HepG2 (cell line): ENCODE measurements around the gene MT1M. TPM values are rescaled to one million over a fixed set of nuclear protein-coding genes. Genes with fewer than 3 reads are reported as not detected.

Experiments
- CC2D1A ChIP-seq: sonication (generic); formaldehyde crosslinking; IDR thresholded peaks from 2 replicates; pipeline ENCODE4 v1.8.1; 2023; ENCODE audit warnings: mild to moderate bottlenecking, missing genetic modification reagents
- FOXP1 ChIP-seq, 2 experiments: fragments of 450-650 bp in 1 of 2; IDR thresholded peaks; 2 replicates each; pipeline ENCODE4 v1.6.1; 2017 to 2018; ENCODE audit warnings: antibody characterized with exemption in 1 of 2
- NFATC3 ChIP-seq: sonication (generic); formaldehyde crosslinking; IDR thresholded peaks from 2 replicates; pipeline ENCODE4 v1.5.1; 2020; ENCODE audit warnings: mild to moderate bottlenecking, missing genetic modification reagents
- NRL ChIP-seq: sonication (generic); formaldehyde crosslinking; IDR thresholded peaks from 2 replicates; pipeline ENCODE4 v1.5.0; 2020; ENCODE audit warnings: missing genetic modification reagents, mild to moderate bottlenecking, moderate library complexity, borderline replicate concordance
- RBM39 ChIP-seq: fragments of 200-400 bp; formaldehyde crosslinking; IDR thresholded peaks from one replicate; pipeline ENCODE4 v1.6.1; 2018; ENCODE audit warnings: antibody characterized with exemption, mild to moderate bottlenecking, low read depth, low read length; ENCODE audit not compliant: poor library complexity, severe bottlenecking
- SMARCC2 ChIP-seq: fragments of 450-650 bp; IDR thresholded peaks from 2 replicates; pipeline ENCODE4 v1.6.1; 2017; ENCODE audit warnings: antibody characterized with exemption, mild to moderate bottlenecking
- SPEN ChIP-seq: sonication (generic); formaldehyde crosslinking; IDR thresholded peaks from 2 replicates; pipeline ENCODE4 v1.5.1; 2020; ENCODE audit warnings: low read depth, mild to moderate bottlenecking, missing genetic modification reagents
- ZNF441 ChIP-seq: sonication (generic); formaldehyde crosslinking; IDR thresholded peaks from 2 replicates; pipeline ENCODE4 v1.7.0; 2021; ENCODE audit warnings: missing genetic modification reagents, borderline replicate concordance
- ZXDC ChIP-seq: sonication (generic); formaldehyde crosslinking; IDR thresholded peaks from 2 replicates; pipeline ENCODE4 v1.5.0; 2020; ENCODE audit warnings: mild to moderate bottlenecking, missing genetic modification reagents
- polyA plus RNA-seq, 8 experiments: library from polyadenylated mRNA; depleted of rRNA in 3 of 8; stranded (reverse) in 7 of 8; unstranded in 1 of 8; fragments of >200 nt; fragmentation: Illumina TruSeq in 4 of 8; extraction: Trizol in 4 of 8; gene quantifications; 2 replicates each; pipeline versions ENCODE4 v1.2.1 to v1.2.3, GENCODE V29; 2011 to 2016; ENCODE audit warnings: low read depth in 4 of 8, missing spikeins in 1 of 8, mixed read lengths in 1 of 8; ENCODE audit not compliant: insufficient read depth in 1 of 8
- total RNA-seq, 5 experiments: library from RNA; depleted of rRNA; stranded (reverse); fragments of >200 nt; fragmentation: Illumina TruSeq; extraction: Trizol; gene quantifications; 2 replicates each; pipeline ENCODE4 v1.2.3, GENCODE V29; 2016; ENCODE audit warnings: low read depth in 1 of 5
- TF ChIP-seq, protein P1 (sequence below): sonication (generic); formaldehyde crosslinking; IDR thresholded peaks from one replicate; pipeline ENCODE4 v1.5.1; 2020; ENCODE audit warnings: mild to moderate bottlenecking, missing genetic modification reagents; ENCODE audit errors: not compliant biosample characterization
- TF ChIP-seq, protein P2 (sequence below): sonication (generic); formaldehyde crosslinking; IDR thresholded peaks from 2 replicates; pipeline ENCODE4 v1.8.1; 2023; ENCODE audit warnings: mild to moderate bottlenecking, moderate library complexity, missing genetic modification reagents
- TF ChIP-seq, protein P3 (sequence below), 2 experiments: sonication (generic) in 1 of 2; formaldehyde crosslinking in 1 of 2; IDR thresholded peaks; 2 replicates each; pipeline versions ENCODE4 v1.5.1 to v1.6.1; 2011 to 2020; ENCODE audit warnings: borderline replicate concordance in 1 of 2, low read depth in 1 of 2, low read length in 1 of 2, mild to moderate bottlenecking in 1 of 2, missing genetic modification reagents in 1 of 2, moderate library complexity in 1 of 2

The MT1M gene
- total and polyA plus RNA-seq, 2 of the 13 experiments (the other 11 are each of a cell fraction or from before 2014, with no cell fraction given) = 4.6 TPM; not detected in 1

GRCh38 chr16:56647641-56648431, 15.4 kb downstream of the MT1M start (continued):
- TF ChIP-seq, protein P1, sequence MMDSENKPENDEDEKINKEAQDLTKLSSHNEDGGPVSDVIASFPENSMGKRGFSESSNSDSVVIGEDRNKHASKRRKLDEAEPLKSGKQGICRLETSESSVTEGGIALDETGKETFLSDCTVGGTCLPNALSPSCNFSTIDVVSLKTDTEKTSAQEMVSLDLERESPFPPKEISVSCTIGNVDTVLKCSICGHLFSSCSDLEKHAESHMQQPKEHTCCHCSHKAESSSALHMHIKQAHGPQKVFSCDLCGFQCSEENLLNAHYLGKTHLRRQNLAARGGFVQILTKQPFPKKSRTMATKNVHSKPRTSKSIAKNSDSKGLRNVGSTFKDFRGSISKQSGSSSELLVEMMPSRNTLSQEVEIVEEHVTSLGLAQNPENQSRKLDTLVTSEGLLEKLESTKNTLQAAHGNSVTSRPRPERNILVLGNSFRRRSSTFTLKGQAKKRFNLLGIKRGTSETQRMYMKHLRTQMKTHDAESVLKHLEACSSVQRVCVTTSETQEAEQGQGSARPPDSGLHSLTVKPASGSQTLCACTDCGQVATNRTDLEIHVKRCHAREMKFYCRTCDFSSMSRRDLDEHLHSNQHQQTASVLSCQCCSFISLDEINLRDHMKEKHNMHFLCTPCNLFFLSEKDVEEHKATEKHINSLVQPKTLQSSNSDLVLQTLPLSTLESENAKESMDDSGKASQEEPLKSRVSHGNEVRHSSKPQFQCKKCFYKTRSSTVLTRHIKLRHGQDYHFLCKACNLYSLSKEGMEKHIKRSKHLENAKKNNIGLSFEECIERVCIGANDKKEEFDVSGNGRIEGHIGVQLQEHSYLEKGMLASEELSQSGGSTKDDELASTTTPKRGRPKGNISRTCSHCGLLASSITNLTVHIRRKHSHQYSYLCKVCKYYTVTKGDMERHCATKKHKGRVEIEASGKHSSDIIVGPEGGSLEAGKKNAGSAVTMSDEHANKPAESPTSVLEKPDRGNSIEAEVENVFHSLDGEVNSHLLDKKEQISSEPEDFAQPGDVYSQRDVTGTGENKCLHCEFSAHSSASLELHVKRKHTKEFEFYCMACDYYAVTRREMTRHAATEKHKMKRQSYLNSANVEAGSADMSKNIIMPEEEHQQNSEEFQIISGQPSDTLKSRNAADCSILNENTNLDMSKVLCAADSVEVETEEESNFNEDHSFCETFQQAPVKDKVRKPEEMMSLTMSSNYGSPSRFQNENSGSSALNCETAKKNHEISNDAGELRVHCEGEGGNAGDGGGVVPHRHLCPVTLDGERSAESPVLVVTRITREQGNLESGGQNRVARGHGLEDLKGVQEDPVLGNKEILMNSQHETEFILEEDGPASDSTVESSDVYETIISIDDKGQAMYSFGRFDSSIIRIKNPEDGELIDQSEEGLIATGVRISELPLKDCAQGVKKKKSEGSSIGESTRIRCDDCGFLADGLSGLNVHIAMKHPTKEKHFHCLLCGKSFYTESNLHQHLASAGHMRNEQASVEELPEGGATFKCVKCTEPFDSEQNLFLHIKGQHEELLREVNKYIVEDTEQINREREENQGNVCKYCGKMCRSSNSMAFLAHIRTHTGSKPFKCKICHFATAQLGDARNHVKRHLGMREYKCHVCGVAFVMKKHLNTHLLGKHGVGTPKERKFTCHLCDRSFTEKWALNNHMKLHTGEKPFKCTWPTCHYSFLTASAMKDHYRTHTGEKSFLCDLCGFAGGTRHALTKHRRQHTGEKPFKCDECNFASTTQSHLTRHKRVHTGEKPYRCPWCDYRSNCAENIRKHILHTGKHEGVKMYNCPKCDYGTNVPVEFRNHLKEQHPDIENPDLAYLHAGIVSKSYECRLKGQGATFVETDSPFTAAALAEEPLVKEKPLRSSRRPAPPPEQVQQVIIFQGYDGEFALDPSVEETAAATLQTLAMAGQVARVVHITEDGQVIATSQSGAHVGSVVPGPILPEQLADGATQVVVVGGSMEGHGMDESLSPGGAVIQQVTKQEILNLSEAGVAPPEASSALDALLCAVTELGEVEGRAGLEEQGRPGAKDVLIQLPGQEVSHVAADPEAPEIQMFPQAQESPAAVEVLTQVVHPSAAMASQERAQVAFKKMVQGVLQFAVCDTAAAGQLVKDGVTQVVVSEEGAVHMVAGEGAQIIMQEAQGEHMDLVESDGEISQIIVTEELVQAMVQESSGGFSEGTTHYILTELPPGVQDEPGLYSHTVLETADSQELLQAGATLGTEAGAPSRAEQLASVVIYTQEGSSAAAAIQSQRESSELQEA = peak; percentile 55
- TF ChIP-seq, protein P2, sequence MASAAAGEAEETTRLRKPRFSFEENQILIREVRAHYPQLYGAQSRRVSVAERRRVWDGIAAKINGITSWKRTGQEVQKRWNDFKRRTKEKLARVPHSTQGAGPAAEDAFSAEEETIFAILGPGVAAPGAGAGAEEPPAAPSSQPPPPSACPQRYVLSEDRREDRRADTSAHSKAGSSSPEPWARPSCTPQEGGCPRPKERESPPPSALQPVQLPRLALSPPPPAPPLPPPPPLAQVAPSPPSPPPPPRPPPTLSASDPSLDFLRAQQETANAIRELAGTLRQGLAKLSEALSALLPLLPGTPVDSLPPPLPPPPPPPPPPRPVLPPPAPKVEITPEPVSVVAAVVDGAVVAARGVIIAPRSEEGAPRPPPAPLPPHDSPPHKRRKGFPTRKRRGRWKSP (CRISPR knock-in tag) = peak; percentile 89; the same call in 1 of the 2 replicates
- no peak for TF ChIP-seq RBM39
- TF ChIP-seq FOXP1 (IDR thresholded peaks at IDR 0.05) = no peak
- TF ChIP-seq FOXP1 (CRISPR knock-in tag; IDR thresholded peaks at IDR 0.05) = no peak
- TF ChIP-seq SMARCC2 = no peak
- TF ChIP-seq, protein P3, sequence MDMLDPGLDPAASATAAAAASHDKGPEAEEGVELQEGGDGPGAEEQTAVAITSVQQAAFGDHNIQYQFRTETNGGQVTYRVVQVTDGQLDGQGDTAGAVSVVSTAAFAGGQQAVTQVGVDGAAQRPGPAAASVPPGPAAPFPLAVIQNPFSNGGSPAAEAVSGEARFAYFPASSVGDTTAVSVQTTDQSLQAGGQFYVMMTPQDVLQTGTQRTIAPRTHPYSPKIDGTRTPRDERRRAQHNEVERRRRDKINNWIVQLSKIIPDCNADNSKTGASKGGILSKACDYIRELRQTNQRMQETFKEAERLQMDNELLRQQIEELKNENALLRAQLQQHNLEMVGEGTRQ (IDR thresholded peaks at IDR 0.05; ENCODE audit: low read depth, low read length) = no peak
- TF ChIP-seq, protein P3 (CRISPR knock-in tag; IDR thresholded peaks at IDR 0.05; ENCODE audit: borderline replicate concordance) = 0 out of 2 replicates have a peak, but pooled peaks have one; percentile 38
- peak; percentile 46; the same call in 1 of the 2 replicates for TF ChIP-seq NRL (CRISPR knock-in tag)
- 0 out of 2 replicates have a peak, but pooled peaks have one; percentile 44 for TF ChIP-seq SPEN (CRISPR knock-in tag)
- TF ChIP-seq CC2D1A (CRISPR knock-in tag) = 0 out of 2 replicates have a peak, but pooled peaks have one; percentile 57
- TF ChIP-seq ZNF441 = 0 out of 2 replicates have a peak, but pooled peaks have one; percentile 32
- no peak for TF ChIP-seq NFATC3 (CRISPR knock-in tag)
- TF ChIP-seq ZXDC = no peak
